Tibial nerve (tissue), 3 donors: ENCODE measurements around the gene GRM4.

Experiments
- POLR2A ChIP-seq, 2 donors: fragments of 450-650 bp; IDR thresholded peaks; one replicate each; pipeline ENCODE4 v1.6.1; 2017; ENCODE audit warnings: antibody characterized with exemption in 2 of 2, mild to moderate bottlenecking in 2 of 2, moderate library complexity in 2 of 2
- TF ChIP-seq, protein P1 (sequence below), 5 experiments: fragments of 200-600 bp in 3 of 5; fragments of 450-650 bp in 2 of 5; sonication (generic) in 3 of 5; IDR thresholded peaks; one replicate each; pipeline ENCODE4 v1.5.1; 2016 to 2019; ENCODE audit warnings: antibody characterized with exemption in 5 of 5, mild to moderate bottlenecking in 3 of 5, moderate library complexity in 2 of 5

DNA sequence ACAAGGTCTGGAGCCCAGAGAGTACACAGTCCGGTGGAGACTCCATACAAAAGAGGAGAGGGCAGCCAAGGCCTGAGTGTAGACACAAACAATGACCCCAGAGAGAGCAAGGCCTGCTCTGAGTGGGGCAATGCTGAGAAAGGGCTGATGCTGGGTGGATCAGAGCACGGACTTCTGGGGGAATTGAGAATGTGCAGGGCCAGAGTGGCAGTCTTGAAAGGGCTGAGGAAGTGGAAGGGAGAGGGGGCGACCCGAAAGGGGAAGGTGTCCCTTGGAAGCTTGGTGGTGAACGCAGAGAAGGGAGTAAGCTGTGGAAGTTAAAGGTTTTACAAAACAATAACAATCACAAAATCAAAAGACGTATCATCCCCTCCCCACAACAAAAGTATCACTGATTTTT lies 12.0 kb upstream of the GRM4 start:
- TF ChIP-seq, protein P1, sequence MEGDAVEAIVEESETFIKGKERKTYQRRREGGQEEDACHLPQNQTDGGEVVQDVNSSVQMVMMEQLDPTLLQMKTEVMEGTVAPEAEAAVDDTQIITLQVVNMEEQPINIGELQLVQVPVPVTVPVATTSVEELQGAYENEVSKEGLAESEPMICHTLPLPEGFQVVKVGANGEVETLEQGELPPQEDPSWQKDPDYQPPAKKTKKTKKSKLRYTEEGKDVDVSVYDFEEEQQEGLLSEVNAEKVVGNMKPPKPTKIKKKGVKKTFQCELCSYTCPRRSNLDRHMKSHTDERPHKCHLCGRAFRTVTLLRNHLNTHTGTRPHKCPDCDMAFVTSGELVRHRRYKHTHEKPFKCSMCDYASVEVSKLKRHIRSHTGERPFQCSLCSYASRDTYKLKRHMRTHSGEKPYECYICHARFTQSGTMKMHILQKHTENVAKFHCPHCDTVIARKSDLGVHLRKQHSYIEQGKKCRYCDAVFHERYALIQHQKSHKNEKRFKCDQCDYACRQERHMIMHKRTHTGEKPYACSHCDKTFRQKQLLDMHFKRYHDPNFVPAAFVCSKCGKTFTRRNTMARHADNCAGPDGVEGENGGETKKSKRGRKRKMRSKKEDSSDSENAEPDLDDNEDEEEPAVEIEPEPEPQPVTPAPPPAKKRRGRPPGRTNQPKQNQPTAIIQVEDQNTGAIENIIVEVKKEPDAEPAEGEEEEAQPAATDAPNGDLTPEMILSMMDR (IDR thresholded peaks at IDR 0.05), result no peak
- no peak for TF ChIP-seq POLR2A (IDR thresholded peaks at IDR 0.05)
